MM.1S (cell line): Measurements from ENCODE around the gene COL26A1.

Experiments
- DNase-seq: peaks from one replicate; pipeline ENCODE4 v3.0.0-alpha.2; 2015
- H2AFZ ChIP-seq: fragments of 300-600 bp; sonication (generic); 2 replicates; pipeline ENCODE4 v1.6.0; 2016; ENCODE audit warnings: antibody characterized with exemption, low read length
- H3F3A ChIP-seq: fragments of 300-600 bp; sonication (generic); 2 replicates; pipeline ENCODE4 v1.6.1; 2016; ENCODE audit warnings: mild to moderate bottlenecking, antibody characterized with exemption, low read length, moderate library complexity, mixed read lengths; ENCODE audit not compliant: insufficient read depth
- H3K27ac ChIP-seq: fragments of 300-600 bp; sonication (generic); 2 replicates; pipeline ENCODE4 v1.5.1; 2016; ENCODE audit warnings: mild to moderate bottlenecking, low read length
- H3K27me3 ChIP-seq: fragments of 300-600 bp; sonication (generic); replicated peaks from 2 replicates; pipeline ENCODE4 v1.6.0; 2016; ENCODE audit warnings: low read length; ENCODE audit not compliant: insufficient read depth
- H3K36me3 ChIP-seq: fragments of 300-600 bp; sonication (generic); replicated peaks from 2 replicates; pipeline ENCODE4 v1.6.1; 2016; ENCODE audit warnings: mild to moderate bottlenecking, low read length, mixed read lengths; ENCODE audit not compliant: insufficient read depth
- H3K4me1 ChIP-seq: fragments of 300-600 bp; sonication (generic); 2 replicates; pipeline ENCODE4 v1.6.1; 2016; ENCODE audit warnings: low read length, mixed read lengths
- H3K4me2 ChIP-seq: fragments of 300-600 bp; sonication (generic); 2 replicates; pipeline ENCODE4 v1.6.0; 2016; ENCODE audit warnings: low read depth, low read length
- H3K4me3 ChIP-seq: fragments of 300-600 bp; sonication (generic); 2 replicates; pipeline ENCODE4 v1.5.1; 2016; ENCODE audit warnings: low read length, mixed read lengths
- H3K79me2 ChIP-seq: fragments of 300-600 bp; sonication (generic); 2 replicates; pipeline ENCODE4 v1.6.1; 2016; ENCODE audit warnings: mixed run types, low read length, mixed read lengths
- H3K9ac ChIP-seq: fragments of 300-600 bp; sonication (generic); 2 replicates; pipeline ENCODE4 v1.6.1; 2016; ENCODE audit warnings: low read length, mixed read lengths
- H3K9me2 ChIP-seq: fragments of 300-600 bp; sonication (generic); replicated peaks from 2 replicates; pipeline ENCODE4 v1.6.1; 2016; ENCODE audit warnings: mild to moderate bottlenecking, low read length, mixed read lengths; ENCODE audit not compliant: insufficient read depth
- H3K9me3 ChIP-seq: fragments of 300-600 bp; sonication (generic); replicated peaks from 2 replicates; pipeline ENCODE4 v1.6.1; 2016; ENCODE audit warnings: mild to moderate bottlenecking, low read length, mixed read lengths; ENCODE audit not compliant: insufficient read depth
- H4K20me1 ChIP-seq: fragments of 300-600 bp; sonication (generic); 2 replicates; pipeline ENCODE4 v1.6.1; 2016; ENCODE audit warnings: mild to moderate bottlenecking, low read length, moderate library complexity, mixed read lengths; ENCODE audit not compliant: insufficient read depth
- CTCF ChIP-seq: fragments of 300-600 bp; sonication (generic); IDR thresholded peaks from 2 replicates; pipeline ENCODE4 v1.5.1; 2016; ENCODE audit warnings: antibody characterized with exemption, low read length, mixed read lengths
- EZH2 ChIP-seq: fragments of 300-600 bp; sonication (generic); optimal IDR thresholded peaks from 2 replicates; pipeline ENCODE3; 2017; ENCODE audit warnings: low read depth, mild to moderate bottlenecking, antibody characterized with exemption, low read length, mixed read lengths
- EZH2phosphoT487 ChIP-seq: fragments of 300-600 bp; sonication (generic); IDR thresholded peaks from 2 replicates; pipeline ENCODE4 v1.6.1; 2018; ENCODE audit warnings: antibody characterized with exemption, low read length

COL26A1 gene

DNA sequence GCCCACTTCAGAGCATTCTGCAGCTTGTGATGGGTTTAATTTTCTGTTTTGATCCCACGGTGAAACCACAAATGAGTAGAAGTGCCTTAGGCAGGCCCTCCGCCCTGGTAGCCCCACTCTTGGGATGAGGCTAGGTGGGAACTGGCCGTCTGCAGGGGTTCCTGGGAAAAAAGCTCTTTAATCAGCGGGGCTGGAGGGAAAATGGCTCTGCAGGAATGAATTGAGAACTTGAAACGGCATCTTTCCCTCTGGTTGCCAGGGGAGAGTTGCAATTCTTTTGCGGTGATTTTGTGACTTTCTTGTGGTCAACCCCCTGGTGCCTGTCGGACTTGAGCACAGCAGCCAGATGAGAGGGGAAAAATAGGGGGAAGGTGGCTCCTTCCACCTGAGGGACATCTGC is 32.7 kb downstream of the COL26A1 start:
- Histone ChIP-seq H3K9me2 (no peaks in the 10 kb centered on the region), H3K27me3 (peaks cover 63% of the 10 kb centered on the region), H3K9ac (no peak overlapping the region)

GRCh38 chr7:101397243-101397642 is 34.6 kb downstream of the COL26A1 start:
- Histone ChIP-seq H3K9me2 (no peaks in the 10 kb centered on the region), H3K9me3 (no peaks in the 10 kb centered on the region), H3K4me3 (no peak overlapping the region), H3K36me3 (no peaks in the 10 kb centered on the region), H3K79me2 (no peaks in the 10 kb centered on the region), H3K4me2 (no peak overlapping the region), H3K4me1 (peaks cover 4% of the 10 kb centered on the region; the same call in 1 of the 2 replicates), H3K9ac (no peak overlapping the region), H3K27ac (no peak overlapping the region), H4K20me1 (no peaks in the 10 kb centered on the region), H3K27me3 (peaks cover 81% of the 10 kb centered on the region), H3F3A (0 out of 2 replicates have a peak, but pooled peaks cover 4% of the 10 kb centered on the region), H2AFZ (no peak overlapping the region)
- no peak for DNase-seq
- TF ChIP-seq EZH2 (no peak), CTCF (no peak), EZH2phosphoT487 (no peak)

More for the DNA sequence above, 32.7 kb downstream of the COL26A1 start:
- no peaks in the 10 kb centered on the region for H3K79me2 ChIP-seq
- H3F3A ChIP-seq: 0 out of 2 replicates have a peak, but pooled peaks cover 4% of the 10 kb centered on the region
- H3K27ac ChIP-seq: no peak overlapping the region
- peak overlapping the region; percentile 52; the same call in 1 of the 2 replicates for H3K4me2 ChIP-seq
- no peak overlapping the region for H2AFZ ChIP-seq
- no peaks in the 10 kb centered on the region for H4K20me1 ChIP-seq
- H3K4me1 ChIP-seq: peaks cover 9% of the 10 kb centered on the region; the same call in 1 of the 2 replicates
- no peak overlapping the region for H3K4me3 ChIP-seq
- DNase-seq: peak; percentile 60
- no peaks in the 10 kb centered on the region for H3K36me3 ChIP-seq
- TF ChIP-seq EZH2phosphoT487: no peak
- TF ChIP-seq EZH2: no peak
- TF ChIP-seq CTCF: no peak
- H3K9me3 ChIP-seq: no peaks in the 10 kb centered on the region

DNA sequence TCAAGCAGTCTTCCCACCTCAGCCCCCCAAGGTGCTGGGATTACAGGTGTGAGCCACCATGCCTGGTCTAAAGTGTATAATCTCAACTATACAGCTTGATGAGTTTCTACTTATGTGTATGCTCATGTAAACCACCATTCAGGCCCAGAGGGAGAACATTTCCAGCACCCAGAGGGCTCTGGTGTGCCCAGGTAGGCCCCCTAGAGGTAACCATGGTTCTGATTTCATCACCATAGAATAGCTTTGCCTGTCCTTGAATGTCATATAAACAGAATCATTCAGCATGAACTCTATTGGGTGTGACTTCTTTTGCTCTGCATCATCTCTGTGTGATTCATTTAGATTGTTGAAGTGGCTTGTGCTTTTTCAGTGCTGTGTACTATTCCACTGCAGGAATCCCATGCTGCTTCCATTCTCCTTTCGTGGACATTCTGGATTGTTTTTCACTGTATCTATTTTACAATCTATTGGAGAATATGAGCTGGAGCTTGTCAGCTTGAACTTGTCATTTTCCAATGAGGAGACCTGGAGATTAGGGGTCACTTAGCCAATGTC is 35.2 kb downstream of the COL26A1 start:
- no peaks in the 10 kb centered on the region for H3K9me2 ChIP-seq
- no peak for TF ChIP-seq CTCF
- no peak for TF ChIP-seq EZH2phosphoT487
- TF ChIP-seq EZH2: no peak
- H3K36me3 ChIP-seq: no peaks in the 10 kb centered on the region
- H3K9ac ChIP-seq: no peak overlapping the region
- DNase-seq: no peak
- H3K79me2 ChIP-seq: no peaks in the 10 kb centered on the region
- no peaks in the 10 kb centered on the region for H4K20me1 ChIP-seq
- peaks cover 86% of the 10 kb centered on the region for H3K27me3 ChIP-seq
- H3K27ac ChIP-seq: no peak overlapping the region
- H3K9me3 ChIP-seq: no peaks in the 10 kb centered on the region
- H3F3A ChIP-seq: 0 out of 2 replicates have a peak, but pooled peaks cover 4% of the 10 kb centered on the region
- no peak overlapping the region for H3K4me3 ChIP-seq
- H2AFZ ChIP-seq: no peak overlapping the region
- peaks cover 4% of the 10 kb centered on the region; the same call in 1 of the 2 replicates for H3K4me1 ChIP-seq
- H3K4me2 ChIP-seq: no peak overlapping the region
